Ishikawa (cell line): ENCODE results near the gene RYR1.

Experiments
- CEBPB ChIP-seq: IDR thresholded peaks from 2 replicates; pipeline ENCODE4 v1.6.1; 2012
- EP300 ChIP-seq: IDR thresholded peaks from 2 replicates; pipeline ENCODE4 v1.6.1; 2012; ENCODE audit warnings: borderline replicate concordance
- FOXM1 ChIP-seq: IDR thresholded peaks from 2 replicates; pipeline ENCODE4 v1.6.1; 2012; ENCODE audit warnings: low read depth, borderline replicate concordance
- MAX ChIP-seq: IDR thresholded peaks from 2 replicates; pipeline ENCODE4 v1.6.1; 2012
- NFIC ChIP-seq: IDR thresholded peaks from 2 replicates; pipeline ENCODE4 v1.6.1; 2012
- RAD21 ChIP-seq: IDR thresholded peaks from 2 replicates; pipeline ENCODE4 v1.6.1; 2012; ENCODE audit warnings: low read depth
- ZBTB7A ChIP-seq: IDR thresholded peaks from 2 replicates; pipeline ENCODE4 v1.6.1; 2012; ENCODE audit warnings: low read depth
- TF ChIP-seq, protein P1 (sequence below): IDR thresholded peaks from 2 replicates; pipeline ENCODE4 v1.6.1; 2012; ENCODE audit warnings: low read depth, mild to moderate bottlenecking

DNA sequence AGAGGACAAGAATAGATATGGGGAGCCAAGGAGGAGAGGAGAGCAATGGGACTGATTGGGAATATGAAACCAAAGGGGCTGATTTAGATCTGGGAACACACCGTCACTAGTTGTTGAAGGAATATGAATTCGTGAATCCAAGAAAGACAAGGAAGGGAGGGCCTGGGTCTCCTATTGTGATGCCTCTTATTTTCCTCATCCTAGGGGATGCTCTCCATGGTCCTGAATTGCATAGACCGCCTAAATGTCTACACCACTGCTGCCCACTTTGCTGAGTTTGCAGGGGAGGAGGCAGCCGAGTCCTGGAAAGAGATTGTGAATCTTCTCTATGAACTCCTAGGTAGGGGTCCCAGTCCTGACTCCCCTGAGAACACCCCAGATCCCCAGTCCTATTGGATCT, 21.5 kb downstream of the RYR1 start:
- TF ChIP-seq EP300 (no peak), NFIC (no peak), ZBTB7A (0 out of 2 replicates have a peak, but pooled peaks have one; percentile 49), CEBPB (no peak), MAX (no peak), RAD21 (no peak), FOXM1 (no peak)
- TF ChIP-seq, protein P1, sequence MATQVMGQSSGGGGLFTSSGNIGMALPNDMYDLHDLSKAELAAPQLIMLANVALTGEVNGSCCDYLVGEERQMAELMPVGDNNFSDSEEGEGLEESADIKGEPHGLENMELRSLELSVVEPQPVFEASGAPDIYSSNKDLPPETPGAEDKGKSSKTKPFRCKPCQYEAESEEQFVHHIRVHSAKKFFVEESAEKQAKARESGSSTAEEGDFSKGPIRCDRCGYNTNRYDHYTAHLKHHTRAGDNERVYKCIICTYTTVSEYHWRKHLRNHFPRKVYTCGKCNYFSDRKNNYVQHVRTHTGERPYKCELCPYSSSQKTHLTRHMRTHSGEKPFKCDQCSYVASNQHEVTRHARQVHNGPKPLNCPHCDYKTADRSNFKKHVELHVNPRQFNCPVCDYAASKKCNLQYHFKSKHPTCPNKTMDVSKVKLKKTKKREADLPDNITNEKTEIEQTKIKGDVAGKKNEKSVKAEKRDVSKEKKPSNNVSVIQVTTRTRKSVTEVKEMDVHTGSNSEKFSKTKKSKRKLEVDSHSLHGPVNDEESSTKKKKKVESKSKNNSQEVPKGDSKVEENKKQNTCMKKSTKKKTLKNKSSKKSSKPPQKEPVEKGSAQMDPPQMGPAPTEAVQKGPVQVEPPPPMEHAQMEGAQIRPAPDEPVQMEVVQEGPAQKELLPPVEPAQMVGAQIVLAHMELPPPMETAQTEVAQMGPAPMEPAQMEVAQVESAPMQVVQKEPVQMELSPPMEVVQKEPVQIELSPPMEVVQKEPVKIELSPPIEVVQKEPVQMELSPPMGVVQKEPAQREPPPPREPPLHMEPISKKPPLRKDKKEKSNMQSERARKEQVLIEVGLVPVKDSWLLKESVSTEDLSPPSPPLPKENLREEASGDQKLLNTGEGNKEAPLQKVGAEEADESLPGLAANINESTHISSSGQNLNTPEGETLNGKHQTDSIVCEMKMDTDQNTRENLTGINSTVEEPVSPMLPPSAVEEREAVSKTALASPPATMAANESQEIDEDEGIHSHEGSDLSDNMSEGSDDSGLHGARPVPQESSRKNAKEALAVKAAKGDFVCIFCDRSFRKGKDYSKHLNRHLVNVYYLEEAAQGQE = peak; percentile 96
